Fibroblast of skin of abdomen (primary cell): ENCODE results near the gene CHST6.
"Not testable (repeated sequence)": the region's sequence is repeated elsewhere in the genome, so short reads cannot be mapped to it uniquely, and the experiment has no call there.

Source experiments
- DNase-seq: peaks from one replicate; pipeline ENCODE4 v3.0.0-alpha.2; 2013

Gene CHST6

DNA sequence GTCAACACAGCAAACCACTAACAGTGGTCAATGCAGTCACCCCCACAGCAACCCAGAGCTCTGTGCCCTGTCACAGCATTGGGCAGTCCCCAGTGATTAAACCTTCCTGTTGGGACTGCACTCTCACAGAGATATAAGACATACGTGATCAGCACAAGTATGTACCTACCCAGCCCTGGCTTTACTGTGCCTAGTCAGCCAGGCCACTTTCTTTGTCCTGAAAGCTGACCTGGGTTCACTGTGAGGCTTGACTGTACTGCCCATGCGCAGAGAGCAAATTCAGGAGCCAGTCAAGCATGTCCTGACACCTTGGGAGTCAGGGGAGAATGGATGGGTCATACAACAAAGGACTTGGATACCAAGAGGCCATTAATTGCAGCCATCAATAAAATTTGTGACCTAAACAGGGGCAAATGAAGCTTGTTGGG, 19.8 kb downstream of the CHST6 start:
- no peak for DNase-seq

DNA sequence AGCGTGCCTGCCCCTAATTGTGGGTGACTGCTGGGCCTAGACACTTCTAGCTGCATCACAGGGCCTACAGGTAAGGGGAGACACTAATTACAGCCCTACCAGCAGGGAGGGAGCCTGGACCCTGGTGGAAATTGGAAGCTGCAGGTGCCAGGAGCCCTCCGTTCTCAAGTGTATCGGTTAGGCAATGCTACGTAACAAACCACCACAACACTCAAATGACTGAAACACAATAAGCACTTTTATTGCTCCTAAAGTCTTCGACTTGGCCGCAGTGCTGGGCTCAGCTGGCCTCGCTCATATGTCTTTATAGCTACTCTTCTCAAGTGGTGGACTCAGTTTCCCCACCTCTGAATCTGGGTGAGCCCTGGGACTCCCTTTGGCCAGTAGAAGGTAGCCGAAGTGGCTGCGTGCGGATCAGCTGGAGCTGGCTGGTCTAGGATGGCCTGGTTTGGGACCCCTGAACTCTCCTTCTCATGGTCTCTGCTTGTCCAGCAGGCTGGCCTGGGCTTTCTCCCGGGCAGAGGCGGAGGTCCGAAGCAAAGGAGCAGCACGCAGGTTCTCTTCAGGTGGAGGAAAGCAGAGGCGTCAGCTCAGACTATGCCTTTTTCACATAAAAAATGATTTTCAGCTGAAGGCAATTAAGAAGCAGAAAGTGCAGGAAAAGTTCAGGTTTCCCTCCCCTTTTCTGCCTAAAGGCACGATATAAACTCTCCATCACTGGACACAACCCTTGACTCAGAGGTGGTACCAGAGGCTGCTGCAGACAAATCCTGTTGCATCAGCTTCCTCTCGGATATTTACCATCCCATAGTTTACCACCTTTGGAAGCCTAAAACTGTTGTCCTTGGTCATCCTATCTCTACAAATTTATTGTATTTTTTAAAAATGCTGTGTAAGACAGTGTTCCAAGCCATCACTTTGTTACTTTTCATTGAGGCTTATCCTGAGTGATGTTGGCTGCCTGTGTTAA, 22.0 kb downstream of the CHST6 start:
- DNase-seq = no peak

DNA sequence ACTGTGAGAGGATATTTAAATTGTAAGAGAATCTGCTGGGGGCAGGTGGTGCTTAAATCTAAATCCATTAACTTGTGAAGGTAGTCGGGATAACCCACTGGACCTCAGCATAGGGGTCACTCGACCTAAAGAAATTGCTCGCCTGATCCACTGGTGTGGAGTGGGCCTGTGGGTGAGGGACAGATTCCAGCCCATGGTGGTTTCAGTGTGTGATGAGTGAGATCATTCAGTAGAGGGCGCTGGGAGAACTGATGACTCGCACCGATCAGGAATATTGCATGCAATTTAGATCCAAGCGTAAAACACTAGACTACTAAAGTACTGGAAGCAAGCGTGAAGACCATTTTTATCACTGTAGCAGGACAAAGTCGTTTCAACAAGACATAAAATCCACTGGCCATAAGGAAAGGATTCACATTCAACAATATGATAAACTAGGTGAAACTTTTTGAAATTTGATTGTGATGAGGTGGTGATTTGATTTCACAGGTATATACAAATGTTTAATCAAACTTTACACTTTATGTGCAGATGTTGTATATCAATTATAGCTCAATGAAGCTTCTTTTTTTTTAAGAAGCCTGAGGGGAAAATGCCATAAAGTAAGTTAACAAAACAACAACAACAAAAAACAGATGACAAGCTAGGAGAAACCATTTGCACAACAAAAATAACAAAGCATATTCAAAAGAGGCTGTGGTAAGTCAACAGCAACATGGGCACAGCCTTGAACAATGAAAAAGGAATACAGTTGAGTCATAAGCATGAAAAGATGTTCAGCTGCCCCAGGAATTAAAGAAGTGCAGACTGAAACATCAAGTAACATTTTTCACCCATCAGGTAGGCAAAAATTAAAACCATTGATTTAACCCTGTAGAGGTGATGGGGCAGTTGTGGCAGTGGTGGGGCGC, 23.3 kb downstream of the CHST6 start:
- DNase-seq = peak; percentile 54

DNA sequence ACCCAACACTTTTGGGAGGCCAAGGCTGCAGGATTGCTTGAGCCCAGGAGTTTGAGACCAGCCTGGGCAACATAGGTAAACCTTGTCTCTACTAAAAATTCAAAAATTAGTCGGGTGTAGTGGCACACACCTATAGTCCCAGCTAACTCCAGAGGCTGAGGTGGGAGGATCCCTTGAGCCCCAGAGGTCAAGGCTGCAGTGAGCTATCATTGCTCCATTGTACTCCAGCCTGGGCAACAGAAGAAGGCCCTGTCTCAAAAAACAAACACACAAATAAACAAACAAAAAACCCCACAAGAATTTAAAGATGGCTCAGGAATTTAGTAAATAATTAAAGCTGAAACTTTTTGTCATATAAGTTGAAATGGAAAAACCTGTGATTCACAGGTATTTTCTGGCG, 28.5 kb downstream of the CHST6 start:
- no peak for DNase-seq

DNA sequence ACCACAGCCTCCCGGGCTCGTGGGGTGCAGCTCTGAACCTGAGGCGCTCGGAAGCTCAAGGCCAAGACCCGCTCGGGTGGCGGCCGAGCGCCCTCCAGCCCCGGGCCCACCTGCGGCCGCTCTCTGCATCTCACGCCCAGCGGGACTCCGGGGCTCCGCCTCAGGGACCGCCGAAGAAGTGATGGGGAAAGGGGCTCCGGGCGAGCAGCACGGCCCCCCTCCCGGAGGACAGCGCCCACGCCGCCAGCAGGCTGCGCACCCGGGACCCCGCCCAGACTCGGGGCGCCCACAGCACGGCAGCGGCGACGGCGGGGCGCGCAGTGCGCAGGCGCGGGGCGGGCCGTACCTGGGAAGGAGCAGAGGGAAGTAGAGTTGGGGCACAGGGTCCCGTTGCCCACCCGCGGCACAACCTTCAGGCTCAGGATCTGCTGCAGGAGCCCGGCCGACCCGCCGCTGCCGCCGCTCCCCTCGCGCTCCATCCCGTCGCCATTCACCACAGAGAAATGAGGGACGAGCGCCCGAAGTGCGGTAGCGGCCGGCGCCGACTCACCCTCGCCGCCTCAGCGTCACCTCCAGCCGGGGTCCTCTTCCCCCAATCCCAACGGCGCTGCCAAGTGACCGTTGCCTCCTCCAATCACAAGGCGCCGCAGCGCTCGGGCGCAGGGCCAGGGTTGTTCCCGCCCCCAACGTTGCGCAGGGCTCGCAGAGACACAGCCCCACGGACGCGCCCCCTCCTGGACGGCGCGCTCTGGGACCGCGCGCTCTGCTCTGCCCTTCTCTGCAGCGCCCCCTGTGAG, 30.9 kb downstream of the CHST6 start, which contains the start of gene TMEM170A:
TSS of gene TMEM170A (minus strand) at position 568 of the 797 bp plus-strand sequence. CDS start at position 479, 89 bp downstream.
- DNase-seq = peak; percentile 99

DNA sequence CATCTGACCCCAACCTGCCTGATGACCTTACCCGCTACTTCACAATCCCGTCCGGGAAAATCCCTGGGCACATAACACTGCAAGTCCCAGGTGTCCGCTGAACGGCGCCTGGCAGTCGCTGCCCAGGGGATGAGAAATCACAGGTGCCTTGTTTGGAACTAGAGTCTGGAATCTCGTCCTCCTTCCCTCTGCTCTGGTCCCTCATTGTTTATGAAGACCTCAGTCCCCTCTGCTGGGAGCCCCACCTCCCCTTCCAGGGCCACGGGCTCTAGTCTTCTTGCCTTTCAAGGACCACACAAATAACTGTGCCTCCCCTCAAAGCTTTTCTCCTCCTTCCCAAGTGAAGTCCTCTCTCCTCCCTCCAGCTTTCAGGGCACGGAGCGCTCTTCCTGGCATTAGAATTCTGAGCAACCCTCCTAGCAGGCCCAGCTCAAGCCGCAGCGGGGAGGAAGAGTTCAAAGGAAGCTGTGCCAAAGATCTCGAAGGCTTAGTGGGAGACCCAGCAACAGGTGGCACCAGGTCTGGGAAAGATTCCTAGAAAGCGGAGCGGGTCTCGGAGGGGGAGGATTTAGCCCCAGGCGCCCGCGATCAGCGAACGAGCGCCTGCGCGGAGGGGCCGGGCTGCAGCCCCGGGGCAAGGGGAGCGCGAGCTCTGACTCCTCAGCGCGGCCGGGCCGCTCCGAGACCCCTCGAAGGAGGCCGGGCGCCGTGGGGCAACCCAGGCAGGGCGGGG, 31.7 kb downstream of the CHST6 start:
- peak; percentile 10 for DNase-seq

DNA sequence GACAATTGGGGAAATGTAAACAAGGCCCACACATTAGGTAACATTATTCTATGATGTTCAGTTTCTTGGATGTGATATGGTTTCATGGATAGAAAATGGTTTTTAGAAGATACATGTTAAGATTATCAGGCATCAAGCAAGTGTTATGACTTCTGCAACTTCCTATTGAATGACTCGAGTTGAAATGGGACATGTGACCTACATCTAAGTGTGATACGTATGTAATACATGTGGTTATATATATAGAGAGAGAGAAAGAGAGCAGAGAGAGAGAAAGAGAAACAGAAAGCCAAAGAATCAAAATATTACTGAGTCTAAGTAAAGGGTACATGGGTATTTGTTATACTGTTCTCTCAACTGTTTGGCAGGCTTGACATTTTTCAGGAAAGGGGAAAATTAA, 32.4 kb downstream of the CHST6 start:
- no peak for DNase-seq

DNA sequence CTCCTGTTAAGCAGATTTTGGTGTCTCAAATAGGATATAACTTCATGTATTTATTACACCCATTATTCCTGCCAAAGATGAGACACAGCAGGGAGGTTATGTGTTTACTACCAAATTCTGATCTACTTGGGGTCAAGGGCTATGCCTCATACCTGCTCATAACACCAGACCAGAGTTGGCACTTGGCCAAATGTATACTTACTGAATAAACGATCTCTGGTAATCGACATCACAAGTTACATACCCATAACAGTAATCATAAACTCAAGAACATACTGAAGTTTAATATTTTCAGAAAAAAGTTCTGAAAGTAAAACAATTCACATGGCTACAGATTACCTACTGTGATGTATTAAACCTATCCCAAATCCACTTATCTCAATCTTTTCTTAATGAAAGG, 33.7 kb downstream of the CHST6 start:
- no peak for DNase-seq

DNA sequence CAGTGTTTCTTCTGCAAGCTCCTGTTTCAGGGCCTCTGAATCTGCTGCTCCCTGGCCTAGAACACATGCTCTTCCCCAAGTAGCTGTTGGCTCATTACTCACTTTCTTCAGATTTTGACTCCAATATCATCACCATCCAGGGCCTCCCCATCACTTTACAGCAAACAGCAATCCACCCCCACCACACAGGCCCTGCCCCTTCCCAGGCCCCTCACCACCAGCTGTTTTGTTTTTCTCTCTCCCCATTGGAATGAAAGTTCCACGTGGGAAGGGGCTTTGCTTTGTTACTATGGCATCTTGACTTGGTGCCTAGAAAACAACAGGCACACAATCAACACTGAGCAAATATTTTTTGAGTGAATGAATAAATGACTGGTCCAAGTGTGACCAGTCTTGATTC, 34.8 kb downstream of the CHST6 start:
- peak; percentile 6 for DNase-seq

DNA sequence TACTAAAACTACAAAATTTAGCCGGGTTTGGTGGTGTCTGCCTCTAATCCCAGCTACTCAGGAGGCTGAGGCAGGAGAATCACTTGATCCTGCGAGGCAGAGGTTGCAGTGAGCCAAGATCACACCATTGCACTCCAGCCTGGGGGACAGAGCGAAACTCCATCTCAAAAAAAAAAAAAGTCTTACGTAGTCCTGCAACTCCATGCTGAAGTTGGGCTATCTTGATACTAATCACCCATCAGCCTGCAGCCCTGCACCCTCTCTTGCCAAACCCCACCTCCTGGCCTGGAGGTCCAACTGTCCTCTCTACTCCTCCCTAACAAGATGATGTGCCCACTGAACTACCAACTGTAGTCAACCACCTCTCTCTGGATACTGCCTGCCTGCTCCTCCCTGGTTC, 35.5 kb downstream of the CHST6 start:
- no peak for DNase-seq

DNA sequence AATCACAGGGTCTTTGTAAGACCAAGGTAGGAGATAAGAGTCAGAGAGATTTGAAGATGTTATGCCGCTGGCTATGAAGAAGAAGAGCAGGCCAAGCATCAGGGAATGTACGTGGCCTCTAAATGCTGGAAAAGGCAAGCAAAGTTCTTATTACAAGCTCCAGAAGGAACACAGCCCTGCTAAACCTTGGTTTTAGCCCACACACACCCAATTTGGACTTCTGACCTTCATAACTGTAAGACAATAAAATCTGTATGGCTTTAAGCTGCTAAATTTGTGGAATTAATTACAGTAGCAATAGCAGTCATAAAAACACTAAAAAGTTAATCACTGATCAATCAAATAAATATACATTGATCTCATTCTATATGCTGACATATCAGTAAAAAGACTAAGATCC, 36.8 kb downstream of the CHST6 start:
- no peak for DNase-seq

DNA sequence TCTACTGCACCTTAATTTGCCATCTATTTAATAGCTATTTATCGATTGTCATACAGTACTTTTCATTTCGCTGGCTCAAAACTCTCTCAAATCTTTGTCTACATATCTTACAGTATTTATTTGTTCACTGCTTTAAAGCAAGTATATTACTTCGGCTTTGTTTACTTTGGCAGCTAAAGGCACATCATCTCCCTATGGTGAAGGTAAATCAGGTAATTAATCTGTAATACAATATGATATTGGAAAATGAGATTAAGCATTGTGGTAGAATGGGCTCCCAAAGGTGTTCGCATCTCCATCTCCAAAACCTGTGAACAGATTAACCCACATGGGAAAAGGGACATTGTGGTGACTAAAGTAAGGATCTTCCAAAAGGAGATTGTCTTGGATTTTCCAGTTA, 37.2 kb downstream of the CHST6 start:
- no peak for DNase-seq

DNA sequence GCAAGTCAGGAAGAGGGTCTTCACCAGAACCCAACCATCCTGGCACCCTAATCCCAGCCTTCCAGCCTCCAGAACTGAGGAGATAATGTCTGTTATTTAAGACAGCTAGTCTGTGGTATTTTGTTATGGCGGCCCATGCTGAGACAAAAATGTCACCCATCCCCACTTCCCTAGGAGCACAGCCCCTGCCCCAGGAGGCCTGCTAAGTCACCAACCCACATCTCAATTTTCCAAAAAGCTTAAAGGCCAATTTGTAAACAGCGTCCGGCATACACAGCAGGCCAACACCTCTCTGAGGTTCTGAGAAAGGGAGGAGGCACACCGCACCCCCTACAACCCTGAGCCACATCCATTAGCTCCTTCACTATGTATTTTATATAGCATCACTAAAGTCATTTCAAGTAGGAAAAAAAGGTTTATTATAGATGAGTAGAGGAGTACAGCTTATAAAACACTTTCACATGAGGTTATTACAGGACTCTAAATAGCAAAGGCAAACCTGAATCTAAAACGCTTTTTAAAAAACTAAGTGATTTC, 37.7 kb downstream of the CHST6 start:
- no peak for DNase-seq

DNA sequence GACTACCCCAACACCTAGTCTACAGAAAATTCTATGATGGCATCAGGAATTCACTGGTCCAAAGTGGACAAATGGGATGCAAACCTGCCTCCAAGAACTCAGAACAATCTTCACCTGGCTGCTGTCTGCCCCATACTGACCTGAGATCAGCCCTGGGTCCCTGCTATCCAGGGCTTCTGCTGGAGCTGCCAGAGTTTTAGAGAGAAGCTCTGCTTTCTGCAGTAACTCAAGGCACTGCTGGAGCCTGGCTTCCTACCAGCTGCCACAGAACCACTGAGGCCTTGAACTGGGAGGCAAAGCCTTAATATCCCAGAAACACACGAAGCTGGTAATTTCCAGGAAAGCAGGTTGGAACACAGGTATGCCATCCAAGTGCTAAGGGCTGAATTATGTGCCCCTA, 38.3 kb downstream of the CHST6 start:
- no peak for DNase-seq

DNA sequence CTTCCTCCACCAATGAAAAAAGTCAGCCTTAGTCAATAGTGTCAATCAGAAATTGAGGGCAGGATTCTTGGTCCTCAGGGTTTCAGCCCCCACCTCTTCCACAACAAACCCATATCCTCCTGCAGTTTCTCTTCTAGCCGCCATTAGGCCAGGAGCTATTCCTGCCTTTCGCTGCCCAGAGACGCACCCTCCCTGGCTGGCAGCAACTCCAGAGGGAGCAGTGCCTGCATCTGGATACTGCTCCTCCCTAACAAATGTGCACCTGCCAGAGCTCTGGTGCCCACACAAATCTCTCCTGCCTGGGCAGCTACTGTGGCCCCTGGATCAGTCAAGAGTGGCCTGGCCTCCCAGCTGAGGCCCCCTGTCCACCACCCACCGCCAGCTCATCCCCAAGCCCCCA, 38.8 kb downstream of the CHST6 start:
- not testable (repeated sequence) for DNase-seq

DNA sequence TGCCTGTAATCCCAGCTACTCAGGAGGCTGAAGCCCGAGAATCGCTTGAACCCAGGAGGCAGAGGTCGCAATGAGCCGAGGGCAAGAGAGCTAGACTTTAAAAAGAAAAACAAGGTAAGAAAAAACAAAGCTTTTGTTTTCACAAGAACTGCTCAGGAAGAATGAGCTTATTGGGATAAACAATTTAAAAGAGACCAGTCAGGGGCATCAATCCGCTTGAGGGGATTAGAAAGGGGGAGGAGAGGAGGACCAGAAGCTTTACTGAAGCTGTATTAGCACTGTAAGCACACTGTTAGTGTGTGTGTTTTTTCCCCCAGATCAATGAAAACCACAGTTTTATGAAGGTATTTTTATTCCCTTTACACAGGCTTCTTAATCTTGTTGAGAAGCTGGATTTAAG, 39.6 kb downstream of the CHST6 start:
- no peak for DNase-seq

DNA sequence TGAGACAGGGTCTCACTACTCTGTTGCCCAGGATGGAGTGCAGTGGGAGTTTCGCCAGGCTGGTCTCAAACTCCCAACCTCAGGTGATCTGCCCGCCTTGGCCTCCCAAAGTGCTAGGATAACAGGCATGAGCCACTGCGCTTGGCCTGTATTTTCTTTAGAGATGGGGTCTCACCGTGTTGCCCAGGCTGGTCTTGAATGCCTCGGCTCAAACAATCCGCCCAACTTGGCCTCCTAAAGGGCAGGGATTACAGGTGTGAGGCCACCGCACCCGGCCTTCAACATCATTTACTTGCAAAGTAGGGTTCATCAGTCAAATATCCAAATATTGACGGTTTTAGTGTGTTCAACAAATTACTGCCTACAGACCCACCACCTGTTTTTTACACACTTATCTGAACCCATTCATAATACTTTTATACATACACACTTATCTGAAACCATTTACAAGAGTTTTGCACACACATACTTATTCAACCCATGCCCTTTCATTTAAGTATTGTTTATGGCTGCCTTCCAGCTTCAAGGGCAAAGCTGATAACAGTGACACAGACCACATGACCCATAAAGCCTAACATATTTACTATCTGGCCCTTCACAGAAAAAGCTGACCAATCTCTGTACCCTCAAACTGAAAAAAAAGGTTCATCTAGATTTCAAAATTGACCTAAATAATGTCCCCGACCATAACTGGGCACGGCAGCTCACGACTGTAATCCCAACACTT, 42.6 kb downstream of the CHST6 start:
- no peak for DNase-seq

DNA sequence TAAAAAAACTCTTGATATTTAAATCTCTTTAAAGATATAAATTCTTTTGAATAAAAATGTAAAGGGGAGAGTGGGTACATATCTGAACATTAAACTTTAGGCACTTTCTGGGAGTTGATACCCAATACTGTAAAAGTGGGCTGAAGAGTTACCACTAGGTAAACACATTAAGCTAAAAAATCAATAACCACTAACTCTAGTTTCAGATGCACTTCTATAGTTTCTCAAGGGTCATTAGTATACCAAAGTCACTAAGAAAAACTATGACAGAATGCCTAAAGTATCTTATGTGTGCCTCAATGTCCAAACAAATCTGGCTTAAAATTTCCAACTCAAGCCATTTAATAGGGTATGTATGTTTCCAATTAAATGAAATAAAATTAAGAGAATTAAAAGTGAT, 48.8 kb downstream of the CHST6 start:
- DNase-seq = no peak

DNA sequence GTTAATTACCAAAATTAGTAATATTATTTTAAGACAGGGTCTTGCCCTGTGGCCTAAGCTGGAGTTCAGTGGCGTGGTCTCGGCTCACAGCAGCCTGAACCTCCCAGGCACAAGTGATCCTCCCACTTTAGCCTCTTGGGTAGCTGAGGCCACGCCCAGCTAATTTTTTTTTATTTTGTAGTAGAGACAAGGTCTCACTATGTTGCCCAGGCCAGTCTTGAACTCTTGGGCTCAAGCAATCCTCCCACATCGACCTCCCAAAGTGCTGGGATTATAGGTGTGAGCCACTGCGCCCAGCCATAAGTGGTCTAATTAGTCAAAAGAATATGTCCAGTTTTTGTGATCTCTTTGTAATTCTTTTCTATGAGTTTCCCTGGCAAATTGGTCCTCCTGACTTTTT, 49.9 kb downstream of the CHST6 start:
- DNase-seq = no peak

DNA sequence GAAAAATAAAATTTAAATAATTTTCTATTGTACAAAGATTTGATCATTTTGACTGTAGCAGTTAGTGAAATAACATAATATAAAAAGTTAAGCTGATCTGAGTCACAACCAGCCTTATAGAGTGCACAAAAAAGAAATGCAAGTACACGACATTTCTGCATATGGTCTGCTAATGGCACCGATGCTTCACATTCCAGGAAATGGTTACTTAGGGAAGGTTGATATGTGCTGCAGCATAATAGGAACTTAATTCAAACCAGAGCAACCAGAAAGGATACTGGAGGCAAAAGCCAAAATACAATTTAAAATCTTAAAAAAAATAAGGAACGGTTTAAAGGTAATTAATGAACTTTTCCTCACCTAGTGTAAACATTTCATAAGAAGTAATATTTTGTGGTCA, 51.9 kb downstream of the CHST6 start:
- DNase-seq = peak; percentile 87
